HG03039 (cell line): ENCODE data around the gene FBLN1.
"Not testable (repeated sequence)": the region's sequence is repeated elsewhere in the genome, so short reads cannot be mapped to it uniquely, and the experiment has no call there.

Experiments used
- ATAC-seq: cut with Tn5 transposase; IDR thresholded peaks from one replicate; pipeline ENCODE4 v1.9.1; 2021; ENCODE audit warnings: mild to moderate bottlenecking, moderate library complexity; ENCODE audit not compliant: unreplicated experiment

FBLN1 gene

GRCh38 chr22:45525480-45525879, 22.8 kb downstream of the FBLN1 start:
- ATAC-seq, result no peak

- no peak for ATAC-seq
Observed at GRCh38 chr22:45526281-45526680, 23.6 kb downstream of the FBLN1 start.

- ATAC-seq, result no peak
Observed at GRCh38 chr22:45526768-45527360, 24.2 kb downstream of the FBLN1 start.

- no peak for ATAC-seq
Observed at GRCh38 chr22:45527456-45527855, 24.8 kb downstream of the FBLN1 start.

- no peak for ATAC-seq
Observed at GRCh38 chr22:45528046-45528445, 25.4 kb downstream of the FBLN1 start.

GRCh38 chr22:45529105-45529504, 26.4 kb downstream of the FBLN1 start:
- ATAC-seq, result no peak

- no peak for ATAC-seq
Observed at GRCh38 chr22:45529971-45530575, 27.4 kb downstream of the FBLN1 start.

GRCh38 chr22:45531441-45532234, 29.0 kb downstream of the FBLN1 start:
- ATAC-seq, result no peak

GRCh38 chr22:45532235-45532631, 29.6 kb downstream of the FBLN1 start:
- no peak for ATAC-seq

GRCh38 chr22:45533703-45534102, 31.0 kb downstream of the FBLN1 start:
- no peak for ATAC-seq

GRCh38 chr22:45534339-45535192, 31.9 kb downstream of the FBLN1 start:
- ATAC-seq, result no peak

- ATAC-seq, result no peak
Observed at GRCh38 chr22:45535290-45535689, 32.6 kb downstream of the FBLN1 start.

- ATAC-seq, result not testable (repeated sequence)
Observed at GRCh38 chr22:45535835-45536234, 33.2 kb downstream of the FBLN1 start.

- no peak for ATAC-seq
Observed at GRCh38 chr22:45537734-45538181, 35.1 kb downstream of the FBLN1 start.

- no peak for ATAC-seq
Observed at GRCh38 chr22:45538281-45538680, 35.6 kb downstream of the FBLN1 start.

GRCh38 chr22:45540122-45540521, 37.4 kb downstream of the FBLN1 start:
- no peak for ATAC-seq

- ATAC-seq, result no peak
Observed at GRCh38 chr22:45541382-45541979, 38.8 kb downstream of the FBLN1 start.

GRCh38 chr22:45542001-45542520, 39.4 kb downstream of the FBLN1 start:
- ATAC-seq, result no peak

- not testable (repeated sequence) for ATAC-seq
Observed at GRCh38 chr22:45542736-45543135, 40.1 kb downstream of the FBLN1 start.

- no peak for ATAC-seq
Observed at GRCh38 chr22:45543243-45543642, 40.6 kb downstream of the FBLN1 start.
